ENCODE measurements around the gene SMC5. TPM values are rescaled to one million over a fixed set of nuclear protein-coding genes. Genes with fewer than 3 reads are reported as not detected.

The SMC5 gene
- total RNA-seq, 1 experiment from 2014 or later, result 15.1 TPM

DNA sequence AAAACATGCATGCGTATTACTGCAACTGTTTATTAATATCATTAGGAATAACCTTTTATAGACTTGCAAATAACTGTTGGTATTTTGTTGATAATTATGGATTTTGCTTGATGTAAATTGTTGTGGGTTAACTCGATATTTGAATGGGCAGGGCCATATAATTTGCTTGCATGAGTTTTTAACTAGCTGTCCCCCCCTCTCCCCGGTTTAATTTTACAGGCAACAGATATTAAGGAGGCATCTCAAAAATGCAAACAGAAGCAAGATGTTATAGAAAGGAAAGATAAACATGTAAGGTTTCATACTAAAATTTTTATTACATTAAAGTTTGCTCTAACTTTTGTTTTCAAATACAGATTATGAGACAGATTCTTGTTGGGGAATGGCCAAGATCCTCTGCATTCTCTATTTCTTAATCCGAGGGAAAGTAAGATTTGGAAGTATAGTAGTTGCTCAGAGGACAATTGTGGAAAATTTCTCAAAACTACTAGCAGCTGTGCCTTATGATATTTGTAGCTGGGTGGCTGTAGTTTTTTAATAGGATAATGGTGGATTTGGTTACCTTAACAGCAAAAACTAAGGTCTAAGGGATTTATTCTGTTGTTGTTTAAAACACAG is 27.3 kb downstream of the SMC5 start:
- H3K4me1 ChIP-seq (ENCODE audit: insufficient read depth, low read length), result no peaks in the 10 kb centered on the region
- ATAC-seq (no peak), DNase-seq (no peak)
- intact Hi-C loops (cut with micrococcal nuclease), result no loop called here
- no peaks in the 10 kb centered on the region for H3F3A ChIP-seq (ENCODE audit: low read length, unreplicated experiment)
- no peak overlapping the region for H3K9ac ChIP-seq (ENCODE audit: low read length)
- no peak overlapping the region for H3K27ac ChIP-seq (ENCODE audit: low read length)
- POLR2A ChIA-PET (ENCODE audit: unreplicated experiment), result no interaction called here
- no peaks in the 10 kb centered on the region for H3K27me3 ChIP-seq (ENCODE audit: low read length)
- H3K79me2 ChIP-seq (ENCODE audit: low read length), result no peaks in the 10 kb centered on the region
- TF ChIP-seq, protein P1, sequence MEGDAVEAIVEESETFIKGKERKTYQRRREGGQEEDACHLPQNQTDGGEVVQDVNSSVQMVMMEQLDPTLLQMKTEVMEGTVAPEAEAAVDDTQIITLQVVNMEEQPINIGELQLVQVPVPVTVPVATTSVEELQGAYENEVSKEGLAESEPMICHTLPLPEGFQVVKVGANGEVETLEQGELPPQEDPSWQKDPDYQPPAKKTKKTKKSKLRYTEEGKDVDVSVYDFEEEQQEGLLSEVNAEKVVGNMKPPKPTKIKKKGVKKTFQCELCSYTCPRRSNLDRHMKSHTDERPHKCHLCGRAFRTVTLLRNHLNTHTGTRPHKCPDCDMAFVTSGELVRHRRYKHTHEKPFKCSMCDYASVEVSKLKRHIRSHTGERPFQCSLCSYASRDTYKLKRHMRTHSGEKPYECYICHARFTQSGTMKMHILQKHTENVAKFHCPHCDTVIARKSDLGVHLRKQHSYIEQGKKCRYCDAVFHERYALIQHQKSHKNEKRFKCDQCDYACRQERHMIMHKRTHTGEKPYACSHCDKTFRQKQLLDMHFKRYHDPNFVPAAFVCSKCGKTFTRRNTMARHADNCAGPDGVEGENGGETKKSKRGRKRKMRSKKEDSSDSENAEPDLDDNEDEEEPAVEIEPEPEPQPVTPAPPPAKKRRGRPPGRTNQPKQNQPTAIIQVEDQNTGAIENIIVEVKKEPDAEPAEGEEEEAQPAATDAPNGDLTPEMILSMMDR (conservative IDR thresholded peaks at IDR 0.05; ENCODE audit: low read depth, low read length), result no peak
- no peak for TF ChIP-seq EZH2phosphoT487 (IDR thresholded peaks at IDR 0.05; ENCODE audit: borderline replicate concordance, low read length)
- TF ChIP-seq EZH2 (IDR thresholded peaks at IDR 0.05; ENCODE audit: low read length, unreplicated experiment), result no peak
- H3K9me2 ChIP-seq (replicated peaks; ENCODE audit: low read length), result no peaks in the 10 kb centered on the region
- no peak overlapping the region for H2AFZ ChIP-seq (ENCODE audit: low read length)
- no peak overlapping the region for H3K4me2 ChIP-seq (ENCODE audit: low read length)
- no peaks in the 10 kb centered on the region for H4K20me1 ChIP-seq (ENCODE audit: low read length)
- H3K9me3 ChIP-seq (ENCODE audit: low read length), result no peaks in the 10 kb centered on the region
- CTCF ChIA-PET, result no interaction called here
- H3K36me3 ChIP-seq (ENCODE audit: low read depth, low read length), result peaks cover 31% of the 10 kb centered on the region
- H3K4me3 ChIP-seq (ENCODE audit: low read length), result no peak overlapping the region
- BruUV-seq (replicated peaks), result no TSS peak

DNA sequence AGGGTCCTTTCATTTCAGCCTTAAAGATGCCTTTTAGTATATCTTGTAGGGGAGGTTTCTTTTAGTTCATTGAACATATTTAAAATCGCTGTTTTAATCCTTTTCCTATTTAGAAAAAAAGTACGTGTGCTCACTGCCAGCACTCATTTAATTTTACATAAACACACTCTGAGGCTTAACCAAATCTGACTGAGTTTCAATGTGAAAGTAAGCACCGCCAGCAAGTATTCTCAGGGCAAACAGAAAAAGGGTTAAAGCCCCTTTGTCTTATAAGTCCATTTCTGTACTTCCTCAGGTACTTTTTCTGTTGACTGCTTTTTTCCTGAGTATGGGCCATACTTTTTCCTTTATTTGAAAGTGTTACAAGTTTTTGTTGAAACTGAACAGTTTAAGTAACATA is 31.8 kb downstream of the SMC5 start:
- no peak overlapping the region for H3K27ac ChIP-seq (ENCODE audit: low read length)
- no peak overlapping the region for H3K4me2 ChIP-seq (ENCODE audit: low read length)
- H3K9ac ChIP-seq (ENCODE audit: low read length), result no peak overlapping the region
- BruUV-seq (replicated peaks), result no TSS peak
- ChIA-PET CTCF (no interaction called here), POLR2A (ENCODE audit: unreplicated experiment) (no interaction called here)
- no peaks in the 10 kb centered on the region for H3K9me3 ChIP-seq (ENCODE audit: low read length)
- intact Hi-C loops (cut with micrococcal nuclease), result no loop called here
- no peaks in the 10 kb centered on the region for H3F3A ChIP-seq (ENCODE audit: low read length, unreplicated experiment)
- H3K4me1 ChIP-seq (ENCODE audit: insufficient read depth, low read length), result no peaks in the 10 kb centered on the region
- no peaks in the 10 kb centered on the region for H4K20me1 ChIP-seq (ENCODE audit: low read length)
- no peak overlapping the region for H3K4me3 ChIP-seq (ENCODE audit: low read length)
- H3K36me3 ChIP-seq (ENCODE audit: low read depth, low read length), result peaks cover 33% of the 10 kb centered on the region
- peaks cover 14% of the 10 kb centered on the region for H3K79me2 ChIP-seq (ENCODE audit: low read length)
- H2AFZ ChIP-seq (ENCODE audit: low read length), result no peak overlapping the region
- ATAC-seq, result no peak
- H3K27me3 ChIP-seq (ENCODE audit: low read length), result no peaks in the 10 kb centered on the region
- no peak for TF ChIP-seq EZH2phosphoT487 (IDR thresholded peaks at IDR 0.05; ENCODE audit: borderline replicate concordance, low read length)
- TF ChIP-seq, protein P1 (conservative IDR thresholded peaks at IDR 0.05; ENCODE audit: low read depth, low read length), result no peak
- no peak for TF ChIP-seq EZH2 (IDR thresholded peaks at IDR 0.05; ENCODE audit: low read length, unreplicated experiment)
- DNase-seq, result no peak
- no peaks in the 10 kb centered on the region for H3K9me2 ChIP-seq (replicated peaks; ENCODE audit: low read length)

DNA sequence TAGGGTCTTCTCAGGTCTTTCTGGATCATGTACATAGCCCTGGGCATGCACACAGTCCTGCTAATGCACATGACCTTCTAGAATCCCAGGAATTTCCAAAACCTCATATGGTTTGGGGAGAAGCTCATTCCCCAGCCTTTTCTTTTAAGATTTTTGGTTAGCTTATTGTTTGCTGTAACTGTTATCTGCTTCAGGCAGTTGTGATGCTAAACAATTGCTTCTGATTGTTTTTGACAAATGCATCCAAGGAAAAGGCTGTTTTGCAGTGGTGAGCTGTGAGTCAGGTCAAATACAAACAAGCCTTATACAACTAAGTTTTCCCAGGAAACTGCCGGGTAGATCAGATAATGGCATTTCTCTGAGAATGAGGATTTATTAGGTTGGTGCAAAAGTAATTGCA is 32.7 kb downstream of the SMC5 start:
- CTCF ChIA-PET, result no interaction called here
- Histone ChIP-seq H3K4me2 (ENCODE audit: low read length) (no peak overlapping the region), H3K9ac (ENCODE audit: low read length) (no peak overlapping the region), H4K20me1 (ENCODE audit: low read length) (no peaks in the 10 kb centered on the region), H3K9me2 (replicated peaks; ENCODE audit: low read length) (no peaks in the 10 kb centered on the region), H3K27me3 (ENCODE audit: low read length) (no peaks in the 10 kb centered on the region), H3K4me1 (ENCODE audit: insufficient read depth, low read length) (no peaks in the 10 kb centered on the region), H3K9me3 (ENCODE audit: low read length) (no peaks in the 10 kb centered on the region), H3K4me3 (ENCODE audit: low read length) (no peak overlapping the region), H3K36me3 (ENCODE audit: low read depth, low read length) (peaks cover 27% of the 10 kb centered on the region), H3F3A (ENCODE audit: low read length, unreplicated experiment) (no peaks in the 10 kb centered on the region), H3K27ac (ENCODE audit: low read length) (peak overlapping the region; percentile 22), H3K79me2 (ENCODE audit: low read length) (peaks cover 14% of the 10 kb centered on the region), H2AFZ (ENCODE audit: low read length) (no peak overlapping the region)
- no peak for TF ChIP-seq EZH2 (IDR thresholded peaks at IDR 0.05; ENCODE audit: low read length, unreplicated experiment)
- no peak for TF ChIP-seq EZH2phosphoT487 (IDR thresholded peaks at IDR 0.05; ENCODE audit: borderline replicate concordance, low read length)
- TF ChIP-seq, protein P1 (conservative IDR thresholded peaks at IDR 0.05; ENCODE audit: low read depth, low read length), result no peak
- intact Hi-C loops (cut with micrococcal nuclease), result no loop called here
- no TSS peak for BruUV-seq (replicated peaks)
- POLR2A ChIA-PET (ENCODE audit: unreplicated experiment), result interaction anchor here (0.8 kb wide), 1 partner anchor 36 kb away, joined by 4 read pairs; no protein-coding TSS in a partner anchor
- DNase-seq (peak; percentile 40), ATAC-seq (peak; percentile 69; the same call in 1 of the 2 replicates)
